ENCODE results near the gene C6orf15.

The C6orf15 gene

GRCh38 chr6:31115941-31116560, 3.7 kb upstream of the C6orf15 start:
- Histone ChIP-seq H3K79me2 (ENCODE audit: control insufficient read depth, insufficient read depth, low read length, poor library complexity) (no peaks in the 10 kb centered on the region), H3K4me1 (ENCODE audit: control insufficient read depth in 1 of 2, insufficient read depth in 2 of 2, low read length in 2 of 2) (peaks cover 9 to 14% of the 10 kb centered on the region in 2 experiments), H3K27ac (ENCODE audit: low read depth, low read length) (no peak overlapping the region), H3K4me2 (ENCODE audit: low read length) (no peak overlapping the region), H3K4ac (ENCODE audit: low read depth, low read length) (no peak overlapping the region), H3K9ac (ENCODE audit: low read length) (no peak overlapping the region), H3K23ac (ENCODE audit: low read length) (no peak overlapping the region), H2AK5ac (ENCODE audit: low read length) (no peak overlapping the region), H3K9me3 (ENCODE audit: insufficient read depth, low read depth, low read length) (peaks cover 1% of the 10 kb centered on the region), H3K27me3 (ENCODE audit: insufficient read depth, low read length) (no peaks in the 10 kb centered on the region), H2BK120ac (ENCODE audit: insufficient read depth, low read length, poor library complexity) (no peak overlapping the region), H3K14ac (ENCODE audit: low read length) (no peak overlapping the region), H2BK5ac (ENCODE audit: low read depth, low read length, poor library complexity) (no peak overlapping the region), H4K12ac (ENCODE audit: low read depth, low read length) (no peak overlapping the region), H4K8ac (ENCODE audit: low read depth, low read length) (no peak overlapping the region), H3K36me3 (ENCODE audit: control insufficient read depth in 1 of 2, insufficient read depth in 2 of 2, low read length in 2 of 2) (no peaks in the 10 kb centered on the region), H3K4me3 (ENCODE audit: low read depth, low read length) (no peak overlapping the region), H2AFZ (ENCODE audit: insufficient read depth, low read length, poor library complexity) (no peak overlapping the region), H3K18ac (ENCODE audit: low read length) (no peak overlapping the region), H3K79me1 (ENCODE audit: low read length) (no peaks in the 10 kb centered on the region), H2BK12ac (ENCODE audit: low read length) (no peak overlapping the region), H4K91ac (ENCODE audit: low read depth, low read length) (no peak overlapping the region)
- no CpG with 5 or more reads among the region's 12 CpGs for WGBS (ENCODE audit: extremely low coverage, insufficient coverage, insufficient read length)
- DNase-seq = no peak

GRCh38 chr6:31114970-31115849, 2.8 kb upstream of the C6orf15 start:
- no peak overlapping the region for H3K14ac ChIP-seq (ENCODE audit: low read length)
- H3K27ac ChIP-seq (ENCODE audit: low read depth, low read length) = no peak overlapping the region
- no peaks in the 10 kb centered on the region for H3K79me2 ChIP-seq (ENCODE audit: control insufficient read depth, insufficient read depth, low read length, poor library complexity)
- peak overlapping the region; percentile 45 for H4K91ac ChIP-seq (ENCODE audit: low read depth, low read length)
- H3K4ac ChIP-seq (ENCODE audit: low read depth, low read length) = no peak overlapping the region
- H2BK120ac ChIP-seq (ENCODE audit: insufficient read depth, low read length, poor library complexity) = no peak overlapping the region
- peaks cover 1% of the 10 kb centered on the region for H3K9me3 ChIP-seq (ENCODE audit: insufficient read depth, low read depth, low read length)
- DNase-seq = peak; percentile 20 to 47
- H2AK5ac ChIP-seq (ENCODE audit: low read length) = no peak overlapping the region
- H3K23ac ChIP-seq (ENCODE audit: low read length) = no peak overlapping the region
- H3K18ac ChIP-seq (ENCODE audit: low read length) = no peak overlapping the region
- H4K8ac ChIP-seq (ENCODE audit: low read depth, low read length) = no peak overlapping the region
- WGBS (ENCODE audit: extremely low coverage, insufficient coverage, insufficient read length) = no CpG with 5 or more reads among the region's 9 CpGs
- H2AFZ ChIP-seq (ENCODE audit: insufficient read depth, low read length, poor library complexity) = peak overlapping the region; percentile 50
- peaks cover 9 to 14% of the 10 kb centered on the region in 2 experiments for H3K4me1 ChIP-seq (ENCODE audit: control insufficient read depth in 1 of 2, insufficient read depth in 2 of 2, low read length in 2 of 2)
- H3K79me1 ChIP-seq (ENCODE audit: low read length) = no peaks in the 10 kb centered on the region
- H2BK5ac ChIP-seq (ENCODE audit: low read depth, low read length, poor library complexity) = no peak overlapping the region
- no peak overlapping the region for H3K4me3 ChIP-seq (ENCODE audit: low read depth, low read length)
- H3K27me3 ChIP-seq (ENCODE audit: insufficient read depth, low read length) = no peaks in the 10 kb centered on the region
- H2BK12ac ChIP-seq (ENCODE audit: low read length) = no peak overlapping the region
- no peaks in the 10 kb centered on the region for H3K36me3 ChIP-seq (ENCODE audit: control insufficient read depth in 1 of 2, insufficient read depth in 2 of 2, low read length in 2 of 2)
- H3K9ac ChIP-seq (ENCODE audit: low read length) = no peak overlapping the region
- H4K12ac ChIP-seq (ENCODE audit: low read depth, low read length) = no peak overlapping the region
- H3K4me2 ChIP-seq (ENCODE audit: low read length) = no peak overlapping the region

- Histone ChIP-seq H3K36me3 (ENCODE audit: control insufficient read depth in 1 of 2, insufficient read depth in 2 of 2, low read length in 2 of 2) (no peaks in the 10 kb centered on the region), H3K79me1 (ENCODE audit: low read length) (no peaks in the 10 kb centered on the region), H3K9ac (ENCODE audit: low read length) (no peak within 1 kb of the TSS), H3K4me1 (ENCODE audit: control insufficient read depth in 1 of 2, insufficient read depth in 2 of 2, low read length in 2 of 2) (peaks cover 9 to 14% of the 10 kb centered on the region in 2 experiments), H2BK5ac (ENCODE audit: low read depth, low read length, poor library complexity) (no peak within 1 kb of the TSS), H3K23ac (ENCODE audit: low read length) (no peak within 1 kb of the TSS), H3K4me3 (ENCODE audit: low read depth, low read length) (no peak within 1 kb of the TSS), H2AFZ (ENCODE audit: insufficient read depth, low read length, poor library complexity) (peak within 1 kb of the TSS; percentile 50), H3K79me2 (ENCODE audit: control insufficient read depth, insufficient read depth, low read length, poor library complexity) (no peaks in the 10 kb centered on the region), H3K4ac (ENCODE audit: low read depth, low read length) (no peak within 1 kb of the TSS), H3K9me3 (ENCODE audit: insufficient read depth, low read depth, low read length) (peaks cover 1% of the 10 kb centered on the region), H3K4me2 (ENCODE audit: low read length) (no peak within 1 kb of the TSS), H3K18ac (ENCODE audit: low read length) (no peak within 1 kb of the TSS), H3K27me3 (ENCODE audit: insufficient read depth, low read length) (no peaks in the 10 kb centered on the region), H4K91ac (ENCODE audit: low read depth, low read length) (peak within 1 kb of the TSS; percentile 45), H2AK5ac (ENCODE audit: low read length) (no peak within 1 kb of the TSS), H4K12ac (ENCODE audit: low read depth, low read length) (no peak within 1 kb of the TSS), H3K14ac (ENCODE audit: low read length) (no peak within 1 kb of the TSS), H3K27ac (ENCODE audit: low read depth, low read length) (peak within 1 kb of the TSS; percentile 7), H2BK120ac (ENCODE audit: insufficient read depth, low read length, poor library complexity) (no peak within 1 kb of the TSS), H2BK12ac (ENCODE audit: low read length) (no peak within 1 kb of the TSS), H4K8ac (ENCODE audit: low read depth, low read length) (peak within 1 kb of the TSS; percentile 33)
- DNase-seq = peak; percentile 81 to 85
- no CpG with 5 or more reads among the region's 3 CpGs for WGBS (ENCODE audit: extremely low coverage, insufficient coverage, insufficient read length)
Measured at GRCh38 chr6:31114541-31114878, 2.1 kb upstream of the C6orf15 start, which contains the start of gene PSORS1C1. TSS of gene PSORS1C1 (plus strand) at chr6:31114800. CDS start at chr6:31129633, 14,833 bp downstream.

- Histone ChIP-seq H3K27ac (ENCODE audit: low read depth, low read length) (peak overlapping the region; percentile 7), H2AFZ (ENCODE audit: insufficient read depth, low read length, poor library complexity) (no peak overlapping the region), H3K23ac (ENCODE audit: low read length) (no peak overlapping the region), H2AK5ac (ENCODE audit: low read length) (no peak overlapping the region), H3K4me1 (ENCODE audit: control insufficient read depth in 1 of 2, insufficient read depth in 2 of 2, low read length in 2 of 2) (peaks cover 9 to 14% of the 10 kb centered on the region in 2 experiments), H4K12ac (ENCODE audit: low read depth, low read length) (no peak overlapping the region), H3K9ac (ENCODE audit: low read length) (no peak overlapping the region), H3K4me3 (ENCODE audit: low read depth, low read length) (no peak overlapping the region), H3K9me3 (ENCODE audit: insufficient read depth, low read depth, low read length) (peaks cover 1% of the 10 kb centered on the region), H4K8ac (ENCODE audit: low read depth, low read length) (peak overlapping the region; percentile 33), H2BK12ac (ENCODE audit: low read length) (no peak overlapping the region), H3K4me2 (ENCODE audit: low read length) (no peak overlapping the region), H3K36me3 (ENCODE audit: control insufficient read depth in 1 of 2, insufficient read depth in 2 of 2, low read length in 2 of 2) (no peaks in the 10 kb centered on the region), H3K27me3 (ENCODE audit: insufficient read depth, low read length) (no peaks in the 10 kb centered on the region), H2BK120ac (ENCODE audit: insufficient read depth, low read length, poor library complexity) (no peak overlapping the region), H3K14ac (ENCODE audit: low read length) (no peak overlapping the region), H3K79me2 (ENCODE audit: control insufficient read depth, insufficient read depth, low read length, poor library complexity) (no peaks in the 10 kb centered on the region), H3K79me1 (ENCODE audit: low read length) (no peaks in the 10 kb centered on the region), H2BK5ac (ENCODE audit: low read depth, low read length, poor library complexity) (no peak overlapping the region), H3K18ac (ENCODE audit: low read length) (no peak overlapping the region), H4K91ac (ENCODE audit: low read depth, low read length) (no peak overlapping the region), H3K4ac (ENCODE audit: low read depth, low read length) (no peak overlapping the region)
- WGBS (ENCODE audit: extremely low coverage, insufficient coverage, insufficient read length) = no CpG with 5 or more reads among the region's 7 CpGs
- no peak for DNase-seq
Measured at GRCh38 chr6:31113861-31114540, 1.6 kb upstream of the C6orf15 start.
